Stimulated activated naive CD4-positive, alpha-beta T cell (primary cell): ENCODE data around the gene CCDC138.

Experiments
- DNase-seq, 6 experiments: peaks; one replicate each; lab custom pipeline; 2025; lab: John Stamatoyannopoulos, UW

The CCDC138 gene

GRCh38 chr2:108825736-108826135, 39.2 kb downstream of the CCDC138 start:
- no peak for DNase-seq

GRCh38 chr2:108829578-108830310, 43.2 kb downstream of the CCDC138 start:
- no peak for DNase-seq

- DNase-seq: no peak
These were observed 46.6 kb downstream of the CCDC138 start for GRCh38 chr2:108833219-108833618.

- no peak for DNase-seq
These were observed 48.0 kb downstream of the CCDC138 start for GRCh38 chr2:108834620-108835019.

- no peak for DNase-seq
These were observed 48.5 kb downstream of the CCDC138 start for GRCh38 chr2:108835040-108835439.

- DNase-seq: no peak
These were observed 50.6 kb downstream of the CCDC138 start for GRCh38 chr2:108837198-108837597.

GRCh38 chr2:108841506-108841905, 54.9 kb downstream of the CCDC138 start:
- DNase-seq: no peak

GRCh38 chr2:108845923-108846322, 59.4 kb downstream of the CCDC138 start:
- DNase-seq: no peak

GRCh38 chr2:108847000-108847399, 60.4 kb downstream of the CCDC138 start:
- DNase-seq: no peak

GRCh38 chr2:108852375-108852774, 65.8 kb downstream of the CCDC138 start:
- DNase-seq: no peak

- no peak for DNase-seq
These were observed 66.8 kb downstream of the CCDC138 start for GRCh38 chr2:108853421-108853820.

GRCh38 chr2:108854484-108854883, 67.9 kb downstream of the CCDC138 start:
- no peak for DNase-seq

- peak in 3 of 6 experiments; percentile 36 to 58 (median 48) for DNase-seq
These were observed 68.6 kb downstream of the CCDC138 start for GRCh38 chr2:108855194-108855593.

GRCh38 chr2:108858894-108859293, 72.3 kb downstream of the CCDC138 start:
- DNase-seq: no peak

GRCh38 chr2:108866041-108866440, 79.5 kb downstream of the CCDC138 start:
- DNase-seq: no peak

- no peak for DNase-seq
These were observed 82.3 kb downstream of the CCDC138 start for GRCh38 chr2:108868911-108869310.

- DNase-seq: no peak
These were observed 83.0 kb downstream of the CCDC138 start for GRCh38 chr2:108869542-108869941.

- no peak for DNase-seq
These were observed 83.6 kb downstream of the CCDC138 start for GRCh38 chr2:108870069-108870644.

GRCh38 chr2:108877506-108877905, 90.9 kb downstream of the CCDC138 start:
- no peak for DNase-seq

- no peak for DNase-seq
These were observed 91.7 kb downstream of the CCDC138 start for GRCh38 chr2:108878276-108878675.

- no peak for DNase-seq
These were observed 98.0 kb downstream of the CCDC138 start for GRCh38 chr2:108884619-108885018.

GRCh38 chr2:108889907-108890306, 103.3 kb downstream of the CCDC138 start:
- no peak for DNase-seq

- DNase-seq: no peak
These were observed 106.7 kb downstream of the CCDC138 start for GRCh38 chr2:108893277-108893676.

- no peak for DNase-seq
These were observed 108.2 kb downstream of the CCDC138 start for GRCh38 chr2:108894766-108895165.
